Body of pancreas (tissue), 4 donors: ENCODE results near the gene PTPN7. TPM values are rescaled to one million over a fixed set of nuclear protein-coding genes. Genes with fewer than 3 reads are reported as not detected.

Experiments
- ATAC-seq: fragments of 150-250 bp; one replicate; pipeline ENCODE4 v1.9.1; 2016
- DNase-seq, 4 donors: peaks; one replicate each; pipeline ENCODE4 v3.0.0-alpha.2; 2019
- H3K27ac ChIP-seq, 4 donors: fragments of 200-600 bp; sonication (generic); 1 replicate in 3 of 4; 2 replicates in 1 of 4; pipeline versions ENCODE4 v1.5.1 to v1.6.1; 2016 to 2019; ENCODE audit warnings: mild to moderate bottlenecking in 1 of 4, mixed read lengths in 1 of 4, moderate library complexity in 1 of 4
- H3K27me3 ChIP-seq, 2 donors: fragments of 200-600 bp; sonication (generic); one replicate each; pipeline ENCODE4 v1.6.0; 2016; ENCODE audit warnings: mild to moderate bottlenecking in 1 of 2
- H3K36me3 ChIP-seq, 2 donors: fragments of 200-600 bp; sonication (generic); replicated peaks in 1 of 2; 2 replicates each; pipeline ENCODE4 v1.5.1; 2016; ENCODE audit warnings: low read depth in 2 of 2; ENCODE audit not compliant: insufficient read depth in 1 of 2
- H3K4me1 ChIP-seq: fragments of 200-600 bp; sonication (generic); one replicate; pipeline ENCODE4 v1.6.0; 2016
- H3K4me3 ChIP-seq, 2 donors: fragments of 200-600 bp; sonication (generic); 1 replicate in 1 of 2; 2 replicates in 1 of 2; pipeline ENCODE4 v1.5.1; 2016 to 2019
- H3K9me3 ChIP-seq, 3 donors: fragments of 200-600 bp; sonication (generic); 1 replicate in 2 of 3; 2 replicates in 1 of 3; pipeline ENCODE4 v1.5.1; 2016
- POLR2A ChIP-seq, 3 donors: fragments of 450-650 bp; IDR thresholded peaks; one replicate each; pipeline ENCODE4 v1.6.1; 2016; ENCODE audit warnings: antibody characterized with exemption in 3 of 3, mild to moderate bottlenecking in 2 of 3
- WGBS, 2 donors: methylation state at CpG; one replicate each; pipeline ENCODE4 v1.1.5; 2017; 5-methylcytosine and 5-hydroxymethylcytosine counted together
- intact Hi-C: fragments of 100-400 bp; cut with DNase I; formaldehyde crosslinking; loops from one replicate; pipeline ENCODE4 v1.15.1; 2023
- total RNA-seq, 2 donors: library from RNA; depleted of rRNA; stranded (reverse); fragments of >200 nt; gene quantifications; one replicate each; pipeline ENCODE4 v1.1.0, GENCODE V29; 2016
- TF ChIP-seq, protein P1 (sequence below), 7 experiments: fragments of 450-650 bp in 4 of 7; fragments of 200-600 bp in 3 of 7; sonication (generic) in 3 of 7; IDR thresholded peaks; one replicate each; pipeline ENCODE4 v1.5.1; 2016 to 2019; ENCODE audit warnings: antibody characterized with exemption in 7 of 7

PTPN7 gene
- total RNA-seq, 2 donors from 2014 or later: 1.6 to 3.6 TPM

- Histone ChIP-seq H3K4me1 (peaks cover 79% of the 10 kb centered on the region), H3K36me3 (no peaks in the 10 kb centered on the region), H3K9me3 (no peaks in the 10 kb centered on the region), H3K4me3 (no peak overlapping the region), H3K27me3 (no peaks in the 10 kb centered on the region), H3K27ac (peak overlapping the region; percentile 39 to 100 (median 98))
- intact Hi-C loops: no loop called here
- WGBS, 2 donors: 74 to 81% methylated on average over 2 to 3 of the region's 3 CpGs
- no peak for TF ChIP-seq POLR2A (IDR thresholded peaks at IDR 0.05)
- TF ChIP-seq, protein P1, sequence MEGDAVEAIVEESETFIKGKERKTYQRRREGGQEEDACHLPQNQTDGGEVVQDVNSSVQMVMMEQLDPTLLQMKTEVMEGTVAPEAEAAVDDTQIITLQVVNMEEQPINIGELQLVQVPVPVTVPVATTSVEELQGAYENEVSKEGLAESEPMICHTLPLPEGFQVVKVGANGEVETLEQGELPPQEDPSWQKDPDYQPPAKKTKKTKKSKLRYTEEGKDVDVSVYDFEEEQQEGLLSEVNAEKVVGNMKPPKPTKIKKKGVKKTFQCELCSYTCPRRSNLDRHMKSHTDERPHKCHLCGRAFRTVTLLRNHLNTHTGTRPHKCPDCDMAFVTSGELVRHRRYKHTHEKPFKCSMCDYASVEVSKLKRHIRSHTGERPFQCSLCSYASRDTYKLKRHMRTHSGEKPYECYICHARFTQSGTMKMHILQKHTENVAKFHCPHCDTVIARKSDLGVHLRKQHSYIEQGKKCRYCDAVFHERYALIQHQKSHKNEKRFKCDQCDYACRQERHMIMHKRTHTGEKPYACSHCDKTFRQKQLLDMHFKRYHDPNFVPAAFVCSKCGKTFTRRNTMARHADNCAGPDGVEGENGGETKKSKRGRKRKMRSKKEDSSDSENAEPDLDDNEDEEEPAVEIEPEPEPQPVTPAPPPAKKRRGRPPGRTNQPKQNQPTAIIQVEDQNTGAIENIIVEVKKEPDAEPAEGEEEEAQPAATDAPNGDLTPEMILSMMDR (IDR thresholded peaks at IDR 0.05): no peak
- ATAC-seq: no peak
- DNase-seq: no peak
These were observed 49.4 kb downstream of the PTPN7 start for GRCh38 chr1:202110977-202111376.

GRCh38 chr1:202107801-202108731 is 52.3 kb downstream of the PTPN7 start:
- Histone ChIP-seq H3K4me3 (no peak overlapping the region), H3K4me1 (peaks cover 70% of the 10 kb centered on the region), H3K9me3 (no peaks in the 10 kb centered on the region), H3K27ac (peak overlapping the region; percentile 97 to 100 (median 99)), H3K36me3 (no peaks in the 10 kb centered on the region), H3K27me3 (no peaks in the 10 kb centered on the region)
- DNase-seq (peak; percentile 91 to 98 (median 96)), ATAC-seq (peak; percentile 77)
- intact Hi-C loops: no loop called here
- TF ChIP-seq, protein P1 (IDR thresholded peaks at IDR 0.05): no peak
- TF ChIP-seq POLR2A (IDR thresholded peaks at IDR 0.05): peak in 1 of 3 donors; percentile 47
- WGBS, 2 donors: 16 to 22% methylated on average over 5 to 13 of the region's 13 CpGs

DNA sequence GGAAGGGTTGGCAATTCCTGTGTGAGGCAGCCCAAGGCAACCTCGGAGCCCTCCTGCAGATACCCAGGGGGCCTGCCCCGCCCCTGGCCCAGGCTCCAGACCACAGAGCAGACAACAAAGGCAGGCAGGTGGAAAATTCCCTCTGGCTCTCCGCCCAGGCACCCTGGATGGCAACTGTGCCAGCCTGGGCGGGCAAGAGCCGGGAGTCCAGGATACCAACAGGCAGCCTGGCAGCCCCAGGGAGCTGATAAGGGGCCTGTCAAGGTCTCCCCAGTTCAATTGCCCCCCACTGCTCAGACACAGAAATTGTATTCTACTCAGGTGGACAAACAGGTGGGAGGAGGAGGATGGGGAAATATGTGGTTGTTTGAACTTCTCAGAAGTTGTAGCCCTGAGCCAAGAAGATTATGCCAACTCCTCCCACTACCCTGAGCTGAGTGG is 53.1 kb downstream of the PTPN7 start:
- TF ChIP-seq POLR2A (IDR thresholded peaks at IDR 0.05): peak in 2 of 3 donors; percentile 0 to 36
- TF ChIP-seq, protein P1 (IDR thresholded peaks at IDR 0.05): no peak
- intact Hi-C loops: no loop called here
- no peaks in the 10 kb centered on the region for H3K9me3 ChIP-seq
- no peaks in the 10 kb centered on the region for H3K36me3 ChIP-seq
- WGBS, 2 donors: 9 to 15% methylated on average over 5 of the region's 5 CpGs
- peaks cover 63% of the 10 kb centered on the region for H3K4me1 ChIP-seq
- peak; percentile 97 to 98 (median 98) for DNase-seq
- H3K27ac ChIP-seq: peak overlapping the region; percentile 97 to 100 (median 99)
- no peak overlapping the region for H3K4me3 ChIP-seq
- peak; percentile 74 for ATAC-seq
- H3K27me3 ChIP-seq: no peaks in the 10 kb centered on the region

DNA sequence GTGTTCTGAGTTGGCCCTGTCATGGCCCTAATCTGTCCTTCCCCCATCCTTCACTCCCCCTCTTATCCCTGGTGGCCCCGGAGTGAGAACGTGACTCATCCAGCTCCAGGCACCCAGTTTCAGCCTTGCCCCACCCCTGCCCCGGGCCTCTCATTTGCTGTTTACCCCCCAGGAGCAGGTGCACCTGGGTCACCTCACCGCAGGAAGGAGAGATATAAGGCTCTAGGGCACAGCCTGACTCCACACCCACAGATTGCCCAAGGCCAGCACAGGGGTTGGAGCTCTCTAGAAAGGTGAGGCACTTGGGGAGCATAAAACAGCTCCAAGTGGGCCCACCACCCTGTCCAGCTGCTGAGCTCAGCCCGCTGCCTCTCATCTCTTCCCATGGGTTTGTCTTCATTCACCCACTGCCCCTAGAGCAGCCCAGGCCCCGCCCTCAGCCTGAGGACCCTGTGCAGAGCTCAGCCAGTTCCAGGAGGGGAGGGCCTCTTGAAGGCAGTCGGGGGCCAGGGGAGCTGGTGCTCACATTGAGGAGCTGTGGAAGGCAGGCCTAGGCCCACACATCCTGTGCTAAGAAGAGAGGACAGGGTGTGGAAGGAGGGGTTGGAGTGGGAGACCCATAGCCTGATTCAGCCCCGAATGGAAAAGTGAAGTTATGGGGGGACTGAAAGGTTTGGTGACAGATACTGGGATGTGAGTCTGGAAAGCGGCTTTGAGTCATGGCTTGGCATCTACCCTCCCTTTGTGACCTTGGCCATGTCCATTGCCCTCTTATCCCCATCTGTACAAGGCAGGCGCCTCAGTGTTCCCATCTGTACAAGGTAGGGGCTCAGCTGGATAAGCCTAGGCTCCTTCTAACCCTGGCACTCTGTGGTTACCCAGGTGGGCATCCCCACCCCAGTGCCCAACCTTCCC is 53.8 kb downstream of the PTPN7 start:
- H3K4me1 ChIP-seq: peaks cover 64% of the 10 kb centered on the region
- DNase-seq (peak; percentile 81 to 92 (median 88)), ATAC-seq (peak; percentile 30)
- intact Hi-C loops: no loop called here
- no peaks in the 10 kb centered on the region for H3K9me3 ChIP-seq
- H3K27me3 ChIP-seq: no peaks in the 10 kb centered on the region
- H3K4me3 ChIP-seq: no peak overlapping the region
- H3K36me3 ChIP-seq: no peaks in the 10 kb centered on the region
- 10 to 31% methylated on average over 6 to 10 of the region's 10 CpGs for WGBS, 2 donors
- H3K27ac ChIP-seq: peak overlapping the region; percentile 97 to 100 (median 99)
- TF ChIP-seq, protein P1 (IDR thresholded peaks at IDR 0.05): no peak
- TF ChIP-seq POLR2A (IDR thresholded peaks at IDR 0.05): peak; percentile 59 to 85 (median 77)
